IMR-90 (cell line): ENCODE data around the gene S100B. TPM values are rescaled to one million over a fixed set of nuclear protein-coding genes. Genes with fewer than 3 reads are reported as not detected.

Experiments
- ATAC-seq: fragments of 200-7000 bp; cut with Tn5 transposase; 2 replicates; pipeline ENCODE4 v1.9.1; 2020; ENCODE audit warnings: low read depth, mild to moderate bottlenecking, moderate library complexity
- BruUV-seq: library from RNA; stranded (reverse); fragments of 400-500 nt; replicated peaks from 2 replicates; lab custom pipeline; 2021; lab: Mats Ljungman, UMichigan
- CTCF ChIA-PET: fragments of 300-600 bp; formaldehyde crosslinking; extraction: SDS; loops from one replicate; lab custom pipeline; 2021; ENCODE audit warnings: antibody characterized with exemption; lab: Yijun Ruan, JAX
- POLR2A ChIA-PET: fragments of 300-600 bp; sonication (Branson Sonifier 250); formaldehyde crosslinking; loops from one replicate; lab custom pipeline; 2022; ENCODE audit warnings: antibody characterized with exemption; ENCODE audit not compliant: unreplicated experiment; lab: Charles Lee
- DNase-seq: peaks from one replicate; pipeline ENCODE4 v3.0.0; 2013
- H2AFZ ChIP-seq: replicated peaks from 2 replicates; pipeline ENCODE3; 2013; ENCODE audit warnings: low read length, mild to moderate bottlenecking; ENCODE audit not compliant: poor library complexity
- H2AK5ac ChIP-seq: 2 replicates; pipeline ENCODE4 v1.6.1; 2013; ENCODE audit warnings: low read depth, low read length, inconsistent platforms
- H2AK9ac ChIP-seq: replicated peaks from 2 replicates; pipeline ENCODE3; 2013; ENCODE audit warnings: mild to moderate bottlenecking, low read depth, low read length, moderate library complexity; ENCODE audit not compliant: poor library complexity
- H2BK120ac ChIP-seq: 2 replicates; pipeline ENCODE4 v1.6.1; 2013; ENCODE audit warnings: low read depth, low read length, inconsistent platforms
- H2BK15ac ChIP-seq: 3 replicates; pipeline ENCODE4 v1.6.1; 2013; ENCODE audit warnings: low read depth, low read length, inconsistent platforms
- H2BK20ac ChIP-seq: 2 replicates; pipeline ENCODE4 v1.6.1; 2013; ENCODE audit warnings: low read depth, mild to moderate bottlenecking, inconsistent platforms, low read length, moderate library complexity
- H2BK5ac ChIP-seq: 2 replicates; pipeline ENCODE4 v1.6.1; 2013; ENCODE audit warnings: mild to moderate bottlenecking, low read depth, low read length, inconsistent platforms; ENCODE audit not compliant: poor library complexity, severe bottlenecking
- H3K14ac ChIP-seq: replicated peaks from 2 replicates; pipeline ENCODE4 v1.6.1; 2013; ENCODE audit warnings: low read depth, low read length, inconsistent platforms
- H3K18ac ChIP-seq: 2 replicates; pipeline ENCODE4 v1.6.1; 2013; ENCODE audit warnings: low read depth, low read length, control low read depth
- H3K23ac ChIP-seq: 2 replicates; pipeline ENCODE4 v1.6.1; 2013; ENCODE audit warnings: low read depth, low read length, inconsistent platforms
- H3K27ac ChIP-seq: 2 replicates; pipeline ENCODE4 v1.5.1; 2013; ENCODE audit warnings: mild to moderate bottlenecking, control low read depth, low read length; ENCODE audit not compliant: insufficient read depth
- H3K27me3 ChIP-seq: 2 replicates; pipeline ENCODE4 v1.6.1; 2013; ENCODE audit warnings: low read length; ENCODE audit not compliant: control insufficient read depth, insufficient read depth
- H3K36me3 ChIP-seq: 2 replicates; pipeline ENCODE4 v1.6.1; 2013; ENCODE audit warnings: low read length, mixed read lengths; ENCODE audit not compliant: control insufficient read depth, insufficient read depth
- H3K4ac ChIP-seq: 2 replicates; pipeline ENCODE4 v1.6.1; 2013; ENCODE audit warnings: low read depth, low read length, inconsistent platforms
- H3K4me1 ChIP-seq: 2 replicates; pipeline ENCODE4 v1.6.1; 2013; ENCODE audit warnings: low read length, mixed read lengths; ENCODE audit not compliant: control insufficient read depth, insufficient read depth
- H3K4me2 ChIP-seq: 2 replicates; pipeline ENCODE4 v1.6.1; 2013; ENCODE audit warnings: low read depth, mild to moderate bottlenecking, control low read depth, low read length, moderate library complexity
- H3K4me3 ChIP-seq: 2 replicates; pipeline ENCODE4 v1.5.1; 2013; ENCODE audit warnings: low read depth, mild to moderate bottlenecking, control low read depth, low read length, moderate library complexity; ENCODE audit not compliant: insufficient read depth
- H3K56ac ChIP-seq: 2 replicates; pipeline ENCODE4 v1.6.1; 2013; ENCODE audit warnings: low read length, inconsistent platforms; ENCODE audit not compliant: insufficient read depth; ENCODE audit errors: extremely low read depth
- H3K79me1 ChIP-seq, 2 experiments: 2 replicates each; pipeline ENCODE4 v1.6.1; 2013; ENCODE audit warnings: low read length in 2 of 2, inconsistent platforms in 1 of 2, low read depth in 1 of 2
- H3K9ac ChIP-seq: 2 replicates; pipeline ENCODE4 v1.6.1; 2013; ENCODE audit warnings: low read depth, low read length, control low read depth
- H3K9me1 ChIP-seq: 2 replicates; pipeline ENCODE4 v1.6.1; 2013; ENCODE audit warnings: low read length, inconsistent platforms; ENCODE audit not compliant: insufficient read depth
- H3K9me3 ChIP-seq: 2 replicates; pipeline ENCODE4 v1.6.1; 2013; ENCODE audit warnings: low read length; ENCODE audit not compliant: control insufficient read depth, insufficient read depth
- H4K20me1 ChIP-seq: 2 replicates; pipeline ENCODE4 v1.6.1; 2013; ENCODE audit warnings: low read length, inconsistent platforms; ENCODE audit not compliant: insufficient read depth
- H4K5ac ChIP-seq: 2 replicates; pipeline ENCODE4 v1.6.1; 2013; ENCODE audit warnings: mild to moderate bottlenecking, low read depth, low read length, control low read depth
- H4K8ac ChIP-seq, 2 experiments: 2 replicates each; pipeline ENCODE4 v1.6.1; 2013; ENCODE audit warnings: low read depth in 2 of 2, low read length in 2 of 2, control low read depth in 1 of 2, inconsistent platforms in 1 of 2
- H4K91ac ChIP-seq: 2 replicates; pipeline ENCODE4 v1.6.1; 2013; ENCODE audit warnings: low read depth, low read length, inconsistent platforms; ENCODE audit not compliant: insufficient read depth
- BHLHE40 ChIP-seq: fragments of 150-350 bp; IDR thresholded peaks from 2 replicates; pipeline ENCODE4 v1.6.1; 2016; ENCODE audit warnings: mild to moderate bottlenecking, low read depth, low read length
- CEBPB ChIP-seq: IDR thresholded peaks from 2 replicates; pipeline ENCODE4 v1.6.1; 2012; ENCODE audit warnings: low read depth, low read length, improper control_type of control experiment
- FOS ChIP-seq: fragments of 150-350 bp; IDR thresholded peaks from 2 replicates; pipeline ENCODE4 v1.6.1; 2016; ENCODE audit warnings: low read depth, low read length
- NFE2L2 ChIP-seq: fragments of 150-350 bp; IDR thresholded peaks from 2 replicates; pipeline ENCODE4 v1.6.1; 2016; ENCODE audit warnings: low read depth, mild to moderate bottlenecking, low read length
- RAD21 ChIP-seq: IDR thresholded peaks from 2 replicates; pipeline ENCODE4 v1.6.1; 2012; ENCODE audit warnings: low read length, improper control_type of control experiment
- SMC3 ChIP-seq: fragments of 150-350 bp; IDR thresholded peaks from 2 replicates; pipeline ENCODE4 v1.6.1; 2016; ENCODE audit warnings: low read depth, mild to moderate bottlenecking, antibody characterized with exemption, low read length, moderate library complexity
- WGBS, 2 experiments: methylation state at CpG; one replicate each; pipeline versions ENCODE4 v1.1.5 to v1.1.7; 2013; ENCODE audit warnings: missing lambda C conversion rate in 2 of 2; ENCODE audit not compliant: insufficient read length in 1 of 2; ENCODE audit errors: extremely low coverage in 2 of 2; 5-methylcytosine and 5-hydroxymethylcytosine counted together
- dilution Hi-C: fragments of 300-500 bp; cut with HindIII; formaldehyde crosslinking; loops from one replicate; pipeline ENCODE4 v1.14.3; 2018; ENCODE audit warnings: low sequenced_read_pairs; ENCODE audit not compliant: unreplicated experiment
- in situ Hi-C: fragments of 300-500 bp; cut with MboI; formaldehyde crosslinking; loops from 3 replicates; pipeline ENCODE4 v1.14.3; 2019; ENCODE audit warnings: low sequenced_read_pairs, inconsistent platforms, mixed read lengths
- intact Hi-C: fragments of 100-400 bp; cut with micrococcal nuclease; formaldehyde crosslinking; loops from 2 replicates; pipeline ENCODE4 v1.10.0; 2022
- polyA plus RNA-seq, 3 experiments: library from polyadenylated mRNA; depleted of rRNA; stranded (reverse); fragments of >200 nt; gene quantifications; 2 replicates each; pipeline ENCODE4 v1.2.3, GENCODE V29; 2012; ENCODE audit warnings: low replicate concordance in 1 of 3
- total RNA-seq: library from RNA; depleted of rRNA; stranded (reverse); fragments of >200 nt; gene quantifications from 2 replicates; pipeline ENCODE4 v1.2.3, GENCODE V29; 2012
- TF ChIP-seq, protein P1 (sequence below): conservative IDR thresholded peaks from 2 replicates; pipeline ENCODE4 v1.5.1; 2012; ENCODE audit warnings: mild to moderate bottlenecking, low read depth, low read length, improper control_type of control experiment

Gene S100B
- total and polyA plus RNA-seq, 2 of the 4 experiments (the other 2 are of a cell fraction), result 0.18 to 0.26 TPM

DNA sequence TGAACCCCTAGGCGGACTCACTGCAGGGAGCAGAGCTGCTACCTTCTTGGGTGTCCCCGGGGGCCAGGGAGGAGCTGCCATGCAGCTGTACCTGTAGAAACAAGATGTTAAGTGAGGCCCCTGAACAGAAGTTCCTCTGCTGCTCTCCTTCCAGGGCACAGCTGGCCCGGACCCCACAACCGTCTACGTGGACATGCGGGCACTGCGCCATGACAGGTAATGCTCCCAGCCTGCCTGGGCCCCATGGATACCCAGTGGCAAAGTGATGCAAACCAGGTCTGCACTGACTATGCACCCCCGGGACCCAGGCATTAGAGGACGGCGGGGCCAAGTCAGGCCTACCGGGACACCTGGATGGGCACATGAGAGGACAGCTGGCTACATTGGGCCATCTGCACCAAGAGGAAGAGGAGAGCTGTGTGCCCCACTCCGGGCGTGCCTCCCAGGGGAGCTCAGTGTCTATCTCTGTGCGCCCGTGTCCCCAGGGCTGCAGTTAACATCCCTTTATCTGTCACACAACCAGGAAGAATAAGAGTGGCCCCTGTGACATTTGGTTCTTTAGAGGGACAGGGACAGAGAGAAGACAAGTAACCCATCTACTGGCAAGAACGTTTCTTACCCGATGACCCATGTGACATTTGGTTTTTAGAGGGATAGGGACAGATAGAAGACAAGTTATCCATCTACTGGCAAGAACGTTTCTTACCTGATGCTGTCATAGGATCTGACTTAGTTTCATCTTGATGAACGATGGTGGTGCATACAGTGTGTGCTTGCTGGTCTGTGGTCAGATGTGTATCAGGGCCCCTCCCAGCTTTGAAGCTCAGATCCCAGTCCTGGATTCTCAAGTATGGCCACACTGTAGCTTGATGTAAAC is 44.1 kb downstream of the S100B start:
- in situ Hi-C loops (no loop called here), dilution Hi-C loops (no loop called here)

More for the DNA sequence above, 44.1 kb downstream of the S100B start:
- 96% methylated on average over 9 of the region's 19 CpGs; no CpG with 5 or more reads in 1 of the 2 experiments for WGBS, 2 experiments
- Histone ChIP-seq H3K9me3 (no peaks in the 10 kb centered on the region), H3K9ac (no peak overlapping the region), H2BK20ac (no peak overlapping the region), H3K27ac (no peak overlapping the region), H4K5ac (no peak overlapping the region), H3K79me1 (no peaks in the 10 kb centered on the region), H4K20me1 (no peaks in the 10 kb centered on the region), H3K9me1 (peaks cover 9% of the 10 kb centered on the region; the same call in 1 of the 2 replicates), H3K4me3 (no peak overlapping the region), H4K8ac (no peak overlapping the region), H3K36me3 (peaks cover 67% of the 10 kb centered on the region), H2AK9ac (peak overlapping the region; percentile 37), H2BK5ac (no peak overlapping the region), H3K56ac (no peak overlapping the region), H3K14ac (no peak overlapping the region), H2AK5ac (no peak overlapping the region), H2BK120ac (no peak overlapping the region), H3K4me1 (no peaks in the 10 kb centered on the region), H2AFZ (no peak overlapping the region), H3K4ac (no peak overlapping the region), H3K27me3 (no peaks in the 10 kb centered on the region), H2BK15ac (no peak overlapping the region), H3K18ac (no peak overlapping the region), H3K23ac (no peak overlapping the region), H4K91ac (no peak overlapping the region), H3K4me2 (no peak overlapping the region)
- ChIA-PET POLR2A (no interaction called here), CTCF (no interaction called here)
- no peak for ATAC-seq
- BruUV-seq, result no TSS peak
- no peak for DNase-seq
- intact Hi-C loops, result no loop called here
- TF ChIP-seq BHLHE40 (no peak), FOS (no peak), CEBPB (no peak), NFE2L2 (no peak), RAD21 (no peak), SMC3 (no peak)
- TF ChIP-seq, protein P1, sequence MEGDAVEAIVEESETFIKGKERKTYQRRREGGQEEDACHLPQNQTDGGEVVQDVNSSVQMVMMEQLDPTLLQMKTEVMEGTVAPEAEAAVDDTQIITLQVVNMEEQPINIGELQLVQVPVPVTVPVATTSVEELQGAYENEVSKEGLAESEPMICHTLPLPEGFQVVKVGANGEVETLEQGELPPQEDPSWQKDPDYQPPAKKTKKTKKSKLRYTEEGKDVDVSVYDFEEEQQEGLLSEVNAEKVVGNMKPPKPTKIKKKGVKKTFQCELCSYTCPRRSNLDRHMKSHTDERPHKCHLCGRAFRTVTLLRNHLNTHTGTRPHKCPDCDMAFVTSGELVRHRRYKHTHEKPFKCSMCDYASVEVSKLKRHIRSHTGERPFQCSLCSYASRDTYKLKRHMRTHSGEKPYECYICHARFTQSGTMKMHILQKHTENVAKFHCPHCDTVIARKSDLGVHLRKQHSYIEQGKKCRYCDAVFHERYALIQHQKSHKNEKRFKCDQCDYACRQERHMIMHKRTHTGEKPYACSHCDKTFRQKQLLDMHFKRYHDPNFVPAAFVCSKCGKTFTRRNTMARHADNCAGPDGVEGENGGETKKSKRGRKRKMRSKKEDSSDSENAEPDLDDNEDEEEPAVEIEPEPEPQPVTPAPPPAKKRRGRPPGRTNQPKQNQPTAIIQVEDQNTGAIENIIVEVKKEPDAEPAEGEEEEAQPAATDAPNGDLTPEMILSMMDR, result no peak
